WTC11 (cell line): ENCODE measurements around the gene HTATIP2.

Experiments used
- ATF3 ChIP-seq: sonication (generic); formaldehyde crosslinking; conservative IDR thresholded peaks from 2 replicates; pipeline ENCODE4 v1.8.1; 2022; ENCODE audit warnings: mild to moderate bottlenecking, missing genetic modification reagents
- CTCF ChIP-seq: fragments of 200-600 bp; IDR thresholded peaks from 2 replicates; pipeline ENCODE4 v1.8.0; 2022; ENCODE audit warnings: antibody characterized with exemption
- E2F1 ChIP-seq: sonication (generic); formaldehyde crosslinking; IDR thresholded peaks from 2 replicates; pipeline ENCODE4 v1.8.0; 2022; ENCODE audit warnings: mild to moderate bottlenecking, missing genetic modification reagents
- E2F4 ChIP-seq: sonication (generic); formaldehyde crosslinking; IDR thresholded peaks from 2 replicates; pipeline ENCODE4 v1.8.1; 2022; ENCODE audit warnings: low read depth, mild to moderate bottlenecking, moderate library complexity, missing genetic modification reagents, borderline replicate concordance
- ERG ChIP-seq: fragments of 250-450 bp; sonication (Bioruptor Pico); IDR thresholded peaks from 2 replicates; pipeline ENCODE4 v1.8.0; 2021; ENCODE audit warnings: mild to moderate bottlenecking
- GABPB1 ChIP-seq: sonication (generic); formaldehyde crosslinking; IDR thresholded peaks from 2 replicates; pipeline ENCODE4 v1.8.1; 2023; ENCODE audit warnings: mild to moderate bottlenecking, missing genetic modification reagents
- HMGXB4 ChIP-seq: sonication (generic); formaldehyde crosslinking; IDR thresholded peaks from 2 replicates; pipeline ENCODE4 v1.8.1; 2023; ENCODE audit warnings: mild to moderate bottlenecking, moderate library complexity, missing genetic modification reagents
- KAT7 ChIP-seq: sonication (generic); formaldehyde crosslinking; IDR thresholded peaks from 2 replicates; pipeline ENCODE4 v1.8.1; 2023; ENCODE audit warnings: missing genetic modification reagents, mild to moderate bottlenecking, borderline replicate concordance
- MAX ChIP-seq: sonication (generic); formaldehyde crosslinking; IDR thresholded peaks from 2 replicates; pipeline ENCODE4 v1.8.0; 2022; ENCODE audit warnings: mild to moderate bottlenecking, missing genetic modification reagents
- TF ChIP-seq, protein P1 (sequence below): fragments of 250-450 bp; sonication (Bioruptor Pico); conservative IDR thresholded peaks from 2 replicates; pipeline ENCODE4 v1.9.0; 2021; ENCODE audit warnings: mild to moderate bottlenecking

- TF ChIP-seq CTCF (no peak), ATF3 (CRISPR knock-in tag) (no peak), KAT7 (CRISPR knock-in tag) (no peak), E2F4 (CRISPR knock-in tag) (no peak), ERG (CRISPR knock-in tag) (no peak), HMGXB4 (no peak), MAX (CRISPR knock-in tag) (no peak), E2F1 (CRISPR knock-in tag) (no peak), GABPB1 (CRISPR knock-in tag) (no peak)
- TF ChIP-seq, protein P1, sequence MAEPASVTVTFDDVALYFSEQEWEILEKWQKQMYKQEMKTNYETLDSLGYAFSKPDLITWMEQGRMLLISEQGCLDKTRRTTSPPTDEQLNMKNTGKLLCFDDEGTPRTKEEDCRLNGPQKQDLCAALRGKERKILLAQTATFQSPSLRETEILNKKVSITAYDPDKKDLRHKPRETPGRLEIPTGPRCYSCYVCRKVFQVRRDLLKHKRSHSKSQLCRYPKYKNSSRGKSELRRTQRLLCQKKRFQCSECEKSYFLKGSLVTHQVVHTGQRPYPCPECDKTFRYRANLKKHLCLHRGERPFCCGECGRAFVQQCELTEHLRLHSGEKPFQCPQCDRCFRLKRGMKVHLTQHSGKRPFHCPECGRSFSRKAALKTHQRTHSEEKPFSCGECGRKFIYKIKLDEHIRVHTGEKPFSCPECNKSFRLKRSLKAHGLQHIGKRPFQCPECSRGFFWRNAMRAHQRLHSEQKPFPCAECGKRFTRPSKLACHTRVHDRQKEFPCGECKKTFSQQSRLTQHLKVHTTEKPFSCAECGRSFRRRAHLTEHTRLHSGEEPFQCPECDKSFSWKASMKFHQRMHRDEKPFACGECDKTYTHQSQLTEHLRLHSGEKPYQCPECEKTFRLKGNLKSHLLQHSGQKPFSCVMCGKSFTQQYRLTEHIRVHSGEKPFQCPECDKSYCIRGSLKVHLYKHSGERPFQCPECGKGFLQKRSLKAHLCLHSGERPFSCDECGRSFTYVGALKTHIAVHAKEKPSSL (CRISPR knock-in tag): no peak
Observed at GRCh38 chr11:20388096-20389055, 24.9 kb downstream of the HTATIP2 start.
